ENCODE measurements around the gene FCGR3B. TPM values are rescaled to one million over a fixed set of nuclear protein-coding genes. Genes with fewer than 3 reads are reported as not detected.
"Not testable (repeated sequence)": the region's sequence is repeated elsewhere in the genome, so short reads cannot be mapped to it uniquely, and the experiment has no call there.

FCGR3B gene
- total RNA-seq, 1 donor from 2014 or later, result 50.1 TPM

- peak; percentile 75 to 80 for ATAC-seq
- intact Hi-C loops (cut with DNase I); DNase-seq; H3K9me3 ChIP-seq; H3K27ac ChIP-seq; H3K4me1 ChIP-seq; H3K27me3 ChIP-seq (ENCODE audit: low read depth); H3K4me3 ChIP-seq; H3K36me3 ChIP-seq: not testable (repeated sequence)
- TF ChIP-seq CTCF (IDR thresholded peaks at IDR 0.05), result peak; percentile 17
These were observed 11.7 kb upstream of the FCGR3B start for GRCh38 chr1:161642697-161643096.

GRCh38 chr1:161639203-161639602 is 8.2 kb upstream of the FCGR3B start:
- H3K27me3 ChIP-seq (ENCODE audit: low read depth); H3K36me3 ChIP-seq; H3K4me3 ChIP-seq; H3K27ac ChIP-seq; H3K9me3 ChIP-seq; intact Hi-C loops (cut with DNase I); DNase-seq; ATAC-seq; H3K4me1 ChIP-seq: not testable (repeated sequence)

DNA sequence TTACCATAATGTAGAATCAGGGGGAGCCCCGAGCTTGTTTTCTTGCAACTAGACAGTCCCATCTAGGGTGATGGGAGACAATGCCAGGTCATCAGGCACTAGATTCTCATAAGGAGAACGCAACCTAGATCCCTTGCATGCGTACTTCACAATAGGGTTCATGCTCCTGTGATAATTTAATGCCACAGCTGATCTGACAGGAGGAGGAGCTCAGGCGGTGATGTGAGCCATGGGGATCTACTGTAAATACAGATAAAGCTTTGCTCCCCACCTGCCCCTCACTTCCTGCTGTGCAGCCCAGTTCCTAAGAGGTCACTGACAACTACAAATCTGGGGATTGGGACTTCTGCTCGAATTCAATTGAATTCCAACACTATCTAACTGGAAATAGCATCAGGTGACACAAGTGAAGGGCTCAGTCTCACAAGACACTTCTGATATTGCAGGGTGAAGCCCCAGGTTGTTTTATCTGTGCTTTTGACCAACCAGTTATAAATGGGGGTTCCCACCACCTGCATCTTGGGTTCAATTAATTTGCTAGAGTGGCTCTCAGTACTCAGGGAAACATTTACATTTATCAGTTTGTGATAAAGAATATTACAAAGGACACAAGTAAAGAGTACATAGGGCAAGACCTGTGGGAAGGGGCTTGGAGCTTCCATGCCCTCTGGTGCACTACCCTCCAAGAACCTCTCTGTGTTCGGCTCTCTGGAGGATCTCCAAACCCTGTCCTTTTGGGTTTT is 7.4 kb upstream of the FCGR3B start:
- H3K27ac ChIP-seq; H3K4me1 ChIP-seq; H3K36me3 ChIP-seq; DNase-seq; ATAC-seq; H3K4me3 ChIP-seq; intact Hi-C loops (cut with DNase I); H3K27me3 ChIP-seq (ENCODE audit: low read depth); H3K9me3 ChIP-seq: not testable (repeated sequence)

GRCh38 chr1:161636976-161637375 is 6.0 kb upstream of the FCGR3B start:
- H3K4me1 ChIP-seq; H3K9me3 ChIP-seq; H3K27me3 ChIP-seq (ENCODE audit: low read depth); DNase-seq; intact Hi-C loops (cut with DNase I); H3K4me3 ChIP-seq; H3K36me3 ChIP-seq; ATAC-seq; H3K27ac ChIP-seq: not testable (repeated sequence)

DNA sequence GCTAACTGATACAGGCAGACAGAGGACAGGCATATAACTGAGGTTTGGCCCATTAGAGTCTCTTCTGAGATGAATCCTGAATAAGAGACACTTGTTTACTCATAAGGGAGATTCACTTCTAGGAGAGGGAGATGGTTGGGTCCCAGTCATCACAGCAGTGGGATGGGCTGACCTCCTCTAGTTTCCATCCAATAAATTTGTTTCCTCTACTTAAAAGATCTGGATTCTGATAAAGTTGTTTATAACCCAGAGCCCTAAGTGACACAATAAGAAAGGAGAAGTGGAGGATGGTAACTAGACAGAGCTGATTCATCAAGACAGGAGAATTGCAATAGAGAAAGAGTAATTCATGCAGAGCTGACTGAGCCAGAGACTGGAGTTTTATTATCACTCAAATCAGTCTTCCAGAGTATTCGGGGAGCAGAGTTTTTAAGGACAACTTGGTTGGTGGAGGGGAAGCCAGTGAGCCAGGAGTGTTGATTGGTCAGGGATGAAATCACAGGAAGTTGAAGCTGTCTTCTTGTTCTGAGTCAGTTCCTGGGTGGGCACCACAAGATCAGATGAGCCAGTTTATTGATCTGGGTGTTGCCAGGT is 5.3 kb upstream of the FCGR3B start:
- ATAC-seq; H3K36me3 ChIP-seq; DNase-seq; H3K27ac ChIP-seq; H3K9me3 ChIP-seq; H3K27me3 ChIP-seq (ENCODE audit: low read depth); intact Hi-C loops (cut with DNase I); H3K4me1 ChIP-seq; H3K4me3 ChIP-seq: not testable (repeated sequence)

GRCh38 chr1:161634993-161635392 is 4.0 kb upstream of the FCGR3B start:
- intact Hi-C loops (cut with DNase I); ATAC-seq; H3K9me3 ChIP-seq; H3K4me1 ChIP-seq; H3K27me3 ChIP-seq (ENCODE audit: low read depth); H3K27ac ChIP-seq; H3K36me3 ChIP-seq; H3K4me3 ChIP-seq; DNase-seq: not testable (repeated sequence)

GRCh38 chr1:161630128-161630742 is 741 bp downstream of the FCGR3B start:
- H3K9me3 ChIP-seq; H3K4me3 ChIP-seq; H3K4me1 ChIP-seq; ATAC-seq; intact Hi-C loops (cut with DNase I); H3K36me3 ChIP-seq; H3K27me3 ChIP-seq (ENCODE audit: low read depth); H3K27ac ChIP-seq; DNase-seq: not testable (repeated sequence)

DNA sequence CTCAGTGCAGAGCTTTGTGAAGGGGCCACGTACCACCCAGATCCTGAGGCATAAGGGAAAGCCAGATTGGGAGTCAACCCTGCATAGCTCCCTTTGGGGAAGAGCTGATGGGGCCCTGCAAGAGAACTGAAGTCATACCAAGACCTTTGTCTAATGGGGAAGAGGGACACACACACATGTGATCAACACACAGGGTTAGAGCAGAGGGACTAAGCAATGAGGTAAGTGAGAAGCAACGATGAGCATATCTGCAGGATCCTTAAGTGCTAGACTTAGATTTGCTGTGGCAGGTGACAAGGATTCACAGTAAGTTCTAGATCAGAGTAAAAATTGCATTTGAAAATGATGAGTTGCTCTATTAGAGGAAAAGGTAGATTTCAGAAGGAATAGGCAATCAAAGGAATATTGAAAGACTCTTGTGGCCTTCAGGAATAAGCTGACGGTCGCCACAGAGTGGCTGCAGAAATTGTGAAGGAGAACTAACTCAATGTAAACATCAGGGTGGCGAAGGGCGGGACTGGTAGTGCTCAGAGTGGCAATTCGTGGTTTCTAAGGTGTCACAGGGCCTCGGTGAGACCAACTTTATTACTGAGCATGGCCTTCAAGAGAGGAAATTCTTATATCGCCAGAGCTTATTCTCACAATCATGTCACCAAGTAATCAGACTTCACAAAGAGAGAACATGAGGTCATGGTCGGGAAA is 4.4 kb downstream of the FCGR3B start:
- intact Hi-C loops (cut with DNase I); DNase-seq; H3K4me1 ChIP-seq; H3K27me3 ChIP-seq (ENCODE audit: low read depth); H3K27ac ChIP-seq; H3K9me3 ChIP-seq; H3K4me3 ChIP-seq; H3K36me3 ChIP-seq: not testable (repeated sequence)
- peak in 1 of 2 donors; percentile 41 for ATAC-seq

- H3K4me3 ChIP-seq; intact Hi-C loops (cut with DNase I); H3K27ac ChIP-seq; H3K4me1 ChIP-seq; H3K36me3 ChIP-seq; H3K27me3 ChIP-seq (ENCODE audit: low read depth); ATAC-seq; DNase-seq; H3K9me3 ChIP-seq: not testable (repeated sequence)
These were observed 6.4 kb downstream of the FCGR3B start for GRCh38 chr1:161624605-161625004.

DNA sequence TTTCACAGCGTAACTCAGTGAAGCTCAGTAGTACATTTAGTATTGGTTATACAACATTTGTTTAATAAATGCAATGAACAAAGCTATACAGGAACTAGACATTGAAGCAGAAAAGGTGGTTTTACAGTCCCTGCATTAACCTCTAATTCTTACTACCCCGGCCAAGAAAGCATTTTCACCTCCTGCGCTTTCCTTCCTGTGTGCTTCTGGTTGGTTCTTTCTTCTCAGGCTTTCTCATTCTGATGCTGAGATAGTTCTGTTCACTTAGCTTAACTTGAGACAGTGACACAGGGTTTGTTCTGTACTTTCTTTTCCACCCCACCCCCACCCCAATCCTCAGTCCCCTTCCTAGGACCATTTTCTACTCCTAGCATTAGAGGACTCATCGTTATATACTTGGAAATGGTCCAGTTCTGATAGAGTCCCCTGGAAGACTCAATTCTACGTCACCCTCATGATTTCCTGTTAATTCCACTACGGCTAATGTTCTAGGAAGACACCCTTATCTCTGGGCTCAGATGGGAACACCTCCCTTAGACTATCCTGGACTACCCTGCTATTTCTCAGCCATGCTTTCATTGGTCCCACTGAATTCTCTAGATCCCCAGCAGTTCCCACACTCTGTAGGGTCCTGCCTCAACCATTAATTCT is 7.5 kb downstream of the FCGR3B start:
- H3K4me3 ChIP-seq; H3K36me3 ChIP-seq; H3K27me3 ChIP-seq (ENCODE audit: low read depth); H3K4me1 ChIP-seq; H3K9me3 ChIP-seq; DNase-seq; intact Hi-C loops (cut with DNase I); ATAC-seq; H3K27ac ChIP-seq: not testable (repeated sequence)

DNA sequence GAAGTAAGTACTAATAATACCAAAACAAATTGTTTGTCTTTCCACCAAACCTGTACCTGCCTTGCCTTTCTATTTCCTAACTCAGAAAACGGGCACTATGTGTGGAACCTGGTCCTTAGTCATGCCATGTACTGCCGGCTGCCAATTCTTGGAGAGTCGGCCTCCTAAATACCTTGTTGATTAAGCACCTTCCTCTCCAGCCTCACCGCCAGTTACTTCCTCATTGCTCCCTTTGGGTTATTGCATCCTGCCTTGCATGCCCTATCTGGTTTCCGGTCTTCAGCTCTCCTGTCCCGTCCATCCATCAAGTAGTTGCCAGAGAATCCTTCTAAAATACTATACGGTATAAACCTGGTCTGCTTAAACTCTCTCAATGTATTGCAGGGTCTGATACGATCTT is 8.9 kb downstream of the FCGR3B start:
- intact Hi-C loops (cut with DNase I); H3K9me3 ChIP-seq; H3K4me1 ChIP-seq; H3K27me3 ChIP-seq (ENCODE audit: low read depth); H3K36me3 ChIP-seq; H3K27ac ChIP-seq; DNase-seq: not testable (repeated sequence)
- H3K4me3 ChIP-seq, result peak overlapping the region; percentile 44
- ATAC-seq, result peak; percentile 67 to 72
